NCI-H2107 treated with DMSO at 0.1 percent for 48 hours (cell line): ENCODE results near the gene SSX2B.
"Not testable (repeated sequence)": the region's sequence is repeated elsewhere in the genome, so short reads cannot be mapped to it uniquely, and the experiment has no call there.

Experiments
- DNase-seq: peaks from one replicate; lab custom pipeline; 2025; ENCODE audit not compliant: unreplicated experiment; lab: John Stamatoyannopoulos, UW

The SSX2B gene, protein sequence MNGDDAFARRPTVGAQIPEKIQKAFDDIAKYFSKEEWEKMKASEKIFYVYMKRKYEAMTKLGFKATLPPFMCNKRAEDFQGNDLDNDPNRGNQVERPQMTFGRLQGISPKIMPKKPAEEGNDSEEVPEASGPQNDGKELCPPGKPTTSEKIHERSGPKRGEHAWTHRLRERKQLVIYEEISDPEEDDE

DNA sequence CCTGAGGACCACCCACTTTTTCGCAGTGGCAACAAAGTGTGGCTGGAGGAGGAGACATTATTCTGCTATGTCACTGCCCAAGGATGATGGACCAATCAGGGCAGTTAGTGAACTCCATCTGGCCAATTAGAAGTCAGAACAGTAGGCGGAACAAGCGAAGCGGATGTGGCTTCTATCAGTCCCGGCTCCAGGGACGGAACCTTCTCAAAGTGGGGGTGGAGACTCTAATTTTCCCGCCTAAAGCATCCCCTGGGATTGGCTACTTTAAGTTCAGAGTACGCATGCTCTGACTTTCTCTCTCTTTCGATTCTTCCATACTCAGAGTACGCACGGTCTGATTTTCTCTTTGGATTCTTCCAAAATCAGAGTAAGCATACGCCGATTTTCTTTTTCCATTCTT lies at the start of gene SSX2B:
Gene SSX2B, plus strand, starts transcription at position 301 of the 400 bp plus-strand sequence. CDS start 1,429 bp downstream, outside the sequence.
- DNase-seq: not testable (repeated sequence)

GRCh38 chrX:52707078-52707477 lies 44.0 kb upstream of the SSX2B start, which contains the start of gene SSX2:
SSX2 (minus strand) TSS chrX:52707178; CDS start chrX:52705749, 1,429 bp downstream.
- DNase-seq: not testable (repeated sequence)

- not testable (repeated sequence) for DNase-seq
Measured at GRCh38 chrX:52765983-52766382, 14.9 kb downstream of the SSX2B start.

DNA sequence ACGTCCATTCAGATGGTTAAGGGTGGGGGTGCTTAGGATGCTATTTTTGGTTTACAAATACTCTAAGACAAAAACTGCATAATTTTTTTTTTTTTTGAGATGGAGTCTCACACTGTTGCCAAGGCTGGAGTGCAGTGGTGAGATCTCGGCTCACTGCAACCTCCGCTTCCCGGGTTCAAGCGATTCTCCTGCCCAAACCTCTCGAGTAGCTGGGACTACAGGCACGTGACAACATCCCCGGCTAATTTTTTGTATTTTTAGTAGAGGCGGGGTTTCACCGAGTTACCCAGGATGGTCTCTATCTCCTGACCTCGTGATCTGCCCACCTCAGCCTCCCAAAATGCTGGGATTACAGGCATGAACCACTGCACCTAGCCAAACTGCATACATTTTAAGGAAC lies 22.5 kb downstream of the SSX2B start:
- DNase-seq: not testable (repeated sequence)

DNA sequence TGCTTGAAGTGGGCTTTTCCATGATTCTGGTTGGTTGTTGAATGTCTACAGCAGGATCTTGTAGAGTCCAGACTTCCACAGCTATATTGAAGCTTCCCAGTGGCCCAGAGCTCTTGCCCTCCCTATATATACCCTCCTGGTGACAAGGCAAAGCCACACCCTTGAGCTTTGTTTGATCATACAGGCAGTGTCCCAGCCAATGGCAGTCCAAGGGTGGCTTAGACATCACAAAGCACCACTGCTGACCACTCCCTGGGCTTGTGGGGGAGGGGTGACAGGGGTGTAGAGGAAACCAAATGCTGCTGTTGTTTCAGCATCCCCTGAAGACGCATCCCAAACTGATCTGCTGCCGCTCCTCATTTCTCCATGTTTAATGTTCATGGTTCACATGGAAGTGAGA lies 46.3 kb downstream of the SSX2B start, which contains the start of gene SPANXN5:
Gene SPANXN5, minus strand, starts transcription at position 101 of the 400 bp plus-strand sequence. Its CDS starts 79 bp downstream, at position 22.
- DNase-seq: not testable (repeated sequence)

DNA sequence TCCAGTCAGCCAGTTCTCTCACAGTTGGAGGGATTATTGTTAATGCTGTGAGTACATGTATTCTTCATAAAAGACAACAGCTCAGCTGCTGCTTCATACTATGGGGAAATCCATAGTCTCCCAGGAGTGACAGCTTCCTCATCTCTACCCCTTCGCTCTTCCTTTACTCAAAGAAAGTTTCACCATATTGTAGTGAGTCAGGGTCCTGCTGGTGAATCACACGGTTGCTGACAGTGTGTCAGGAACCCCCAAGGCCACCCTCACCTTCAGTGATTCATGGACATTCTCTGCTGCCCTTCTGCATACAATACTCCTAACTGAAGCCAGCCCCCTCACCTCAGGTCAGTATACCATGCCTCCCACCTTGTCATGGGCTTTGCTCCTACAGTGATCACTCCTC lies 53.8 kb downstream of the SSX2B start:
- not testable (repeated sequence) for DNase-seq
